ENCODE results near the gene TPST2. TPM values are rescaled to one million over a fixed set of nuclear protein-coding genes. Genes with fewer than 3 reads are reported as not detected.

TPST2 gene
- polyA plus RNA-seq, 1 experiment: 33.6 TPM

- no peak for TF ChIP-seq CTCF (IDR thresholded peaks at IDR 0.05; ENCODE audit: low read depth, low read length)
- no peaks in the 10 kb centered on the region for H3K9me3 ChIP-seq (ENCODE audit: control insufficient read depth, insufficient read depth, low read length)
- DNase-seq (ENCODE audit: low read depth, low spot score): no peak
- no peak overlapping the region for H3K4me3 ChIP-seq (ENCODE audit: low read depth, low read length)
- no peaks in the 10 kb centered on the region for H3K27me3 ChIP-seq (ENCODE audit: control insufficient read depth, insufficient read depth, low read length)
- POLR2A ChIA-PET: no interaction called here
- CTCF ChIA-PET: interaction anchor here (1.1 to 1.5 kb wide), 2 partner anchors 14 to 110 kb away, joined by 5 to 7 read pairs; no protein-coding TSS in a partner anchor
- H3K27ac ChIP-seq (ENCODE audit: low read depth, low read length): no peak overlapping the region
Measured at GRCh38 chr22:26474682-26475081, 115.2 kb downstream of the TPST2 start.

Small RNAs within 50 kb of the gene (small RNA-seq; reads per million reads assigned to genes)
- gene MIR548J (ENCODE audit: insufficient read length, low read depth): 53.8 reads per million, percentile 86 among the genes with 10 or more reads in this experiment

Other genes starting within 250 kb of the TPST2 start
- gene ASPHD2, start 160.9 kb downstream of the TPST2 start, polyA plus RNA-seq (2011; rRNA removed): 1.9 TPM in 2 replicates
- 24.4 and 30.9 TPM in 2 replicates for gene HPS4, start 106.3 kb downstream of the TPST2 start, polyA plus RNA-seq (2011; rRNA removed)
- 32.1 and 38.5 TPM in 2 replicates for gene SRRD, start 106.3 kb downstream of the TPST2 start, polyA plus RNA-seq (2011; rRNA removed)
- 30.6 and 34.8 TPM in 2 replicates for gene TFIP11, start 77.7 kb downstream of the TPST2 start, polyA plus RNA-seq (2011; rRNA removed)
- gene CRYBB1, start 27.9 kb upstream of the TPST2 start, polyA plus RNA-seq (2011; rRNA removed): not detected in 2 replicates
- gene CRYBA4, start 31.8 kb upstream of the TPST2 start, polyA plus RNA-seq (2011; rRNA removed): not detected in 2 replicates
- gene MIAT, start 67.5 kb upstream of the TPST2 start, polyA plus RNA-seq (2011; rRNA removed): 7.8 and 9.4 TPM in 2 replicates

Data from AG04450 (cell line).